K562 (cell line): ENCODE measurements around the gene CD37. TPM values are rescaled to one million over a fixed set of nuclear protein-coding genes. Genes with fewer than 3 reads are reported as not detected.

Source experiments
- ATAC-seq: fragments of 200-7000 bp; cut with Tn5 transposase; 3 replicates; pipeline ENCODE4 v1.9.1; 2020; ENCODE audit warnings: moderate library complexity
- BruUV-seq: library from RNA; stranded (reverse); fragments of 400-500 nt; replicated peaks from 2 replicates; lab custom pipeline; 2021; lab: Mats Ljungman, UMichigan
- CTCF ChIA-PET: fragments of 300-600 bp; formaldehyde crosslinking; extraction: SDS; loops from one replicate; lab custom pipeline; 2021; ENCODE audit warnings: low intra/inter-chr PET ratio; lab: Yijun Ruan, JAX
- POLR2A ChIA-PET: fragments of 300-600, 350-650 bp; sonication (Branson Sonifier 250); formaldehyde crosslinking; extraction: SDS; loops from one replicate; lab custom pipeline; 2021; ENCODE audit warnings: antibody characterized with exemption, inconsistent platforms; lab: Yijun Ruan, JAX
- DNase-seq, 4 experiments: peaks; one replicate each; pipeline versions ENCODE4 v3.0.0 to v3.0.0-alpha.2; 2011 to 2018; ENCODE audit warnings: low spot score in 3 of 4, mixed read lengths in 3 of 4; ENCODE audit errors: extremely low read depth in 1 of 4
- FAIRE-seq: peaks from 2 replicates; lab custom pipeline; 2011; peaks lifted over from hg19 to GRCh38; lab: Jason Lieb, UNC
- H2AFZ ChIP-seq: 2 replicates; pipeline ENCODE4 v1.6.0; 2011; ENCODE audit warnings: low read depth, low read length, control low read depth, inconsistent platforms
- H3K27ac ChIP-seq: fragments of 200-600 bp; 3 replicates; pipeline ENCODE4 v1.8.0; 2011; ENCODE audit warnings: low read depth, mild to moderate bottlenecking, control low read depth, inconsistent platforms, low read length, moderate library complexity, mixed read lengths; ENCODE audit errors: extremely low read depth
- H3K27me3 ChIP-seq, 2 experiments: fragments of 300-600 bp in 1 of 2; 2 replicates in 1 of 2; 3 replicates in 1 of 2; pipeline versions ENCODE4 v1.6.0 to v1.8.0; 2011; ENCODE audit warnings: inconsistent platforms in 2 of 2, low read length in 2 of 2, mild to moderate bottlenecking in 1 of 2, mixed read lengths in 1 of 2, moderate library complexity in 1 of 2; ENCODE audit not compliant: control insufficient read depth in 2 of 2, insufficient read depth in 2 of 2
- H3K36me3 ChIP-seq: fragments of 300-600 bp; 3 replicates; pipeline ENCODE4 v1.8.0; 2011; ENCODE audit warnings: mild to moderate bottlenecking, low read length, inconsistent platforms; ENCODE audit not compliant: control insufficient read depth, insufficient read depth
- H3K4me1 ChIP-seq, 2 experiments: fragments of 200-600 bp in 1 of 2; replicated peaks in 1 of 2; 2 replicates in 1 of 2; 3 replicates in 1 of 2; pipeline versions ENCODE4 v1.5.1 to v1.8.0; 2011; ENCODE audit warnings: inconsistent platforms in 2 of 2, low read length in 2 of 2, mild to moderate bottlenecking in 1 of 2, mixed read lengths in 1 of 2, moderate library complexity in 1 of 2; ENCODE audit not compliant: control insufficient read depth in 2 of 2, insufficient read depth in 2 of 2
- H3K4me2 ChIP-seq: 2 replicates; pipeline ENCODE4 v1.6.1; 2011; ENCODE audit warnings: low read length, control low read depth, inconsistent platforms, mixed read lengths; ENCODE audit not compliant: insufficient read depth
- H3K4me3 ChIP-seq: fragments of 200-600 bp; sonication (generic), shearing (Covaris generic); 2 replicates; pipeline ENCODE4 v1.5.1; 2016; ENCODE audit warnings: control low read depth, inconsistent platforms
- H3K79me2 ChIP-seq: fragments of 200-600 bp; 3 replicates; pipeline ENCODE4 v1.8.0; 2011; ENCODE audit warnings: low read length, inconsistent platforms; ENCODE audit not compliant: control insufficient read depth, insufficient read depth
- H3K9ac ChIP-seq, 2 experiments: 2 replicates each; pipeline versions ENCODE4 v1.6.0 to v1.6.1; 2011; ENCODE audit warnings: low read depth in 2 of 2, low read length in 2 of 2, control low read depth in 1 of 2, inconsistent platforms in 1 of 2, mild to moderate bottlenecking in 1 of 2, mixed read lengths in 1 of 2; ENCODE audit not compliant: insufficient read depth in 1 of 2
- H3K9me1 ChIP-seq: one replicate; pipeline ENCODE4 v1.6.0; 2011; ENCODE audit warnings: inconsistent platforms, mild to moderate bottlenecking, low read length, moderate library complexity; ENCODE audit not compliant: control insufficient read depth, insufficient read depth
- H3K9me3 ChIP-seq: replicated peaks from 2 replicates; pipeline ENCODE4 v1.5.1; 2011; ENCODE audit warnings: low read depth, low read length, inconsistent platforms; ENCODE audit not compliant: control insufficient read depth, insufficient read depth
- H4K20me1 ChIP-seq: replicated peaks from 2 replicates; pipeline ENCODE4 v1.6.1; 2011; ENCODE audit warnings: low read length, inconsistent platforms, mixed read lengths; ENCODE audit not compliant: control insufficient read depth, insufficient read depth
- MAFF ChIP-seq: IDR thresholded peaks from 2 replicates; pipeline ENCODE4 v1.6.1; 2012; ENCODE audit warnings: low read length, improper control_type of control experiment
- ZNF57 ChIP-seq: fragments of 450-650 bp; formaldehyde crosslinking; IDR thresholded peaks from 2 replicates; pipeline ENCODE4 v1.4.0; 2020; ENCODE audit warnings: mild to moderate bottlenecking, moderate library complexity
- WGBS: fragments of 100-300 bp; shearing (Covaris generic); methylation state at CpG from one replicate; pipeline ENCODE4 v1.1.6; 2016; ENCODE audit warnings: low coverage, mixed read lengths; ENCODE audit not compliant: insufficient coverage; ENCODE audit errors: missing lambda C conversion rate; 5-methylcytosine and 5-hydroxymethylcytosine counted together
- in situ Hi-C: fragments of 300-500 bp; cut with MboI; formaldehyde crosslinking; loops from 4 replicates; pipeline ENCODE4 v1.15.0; 2018; ENCODE audit warnings: inconsistent platforms, mixed read lengths
- intact Hi-C: fragments of 100-400 bp; cut with micrococcal nuclease; formaldehyde crosslinking; loops from 2 replicates; pipeline ENCODE4 v1.14.2; 2022
- polyA plus RNA-seq, 8 experiments: library from polyadenylated mRNA; depleted of rRNA in 4 of 8; stranded (reverse) in 5 of 8; unstranded in 3 of 8; fragments of >200 nt; fragmentation: Nextera tagmentation in 2 of 8; fragmentation: Illumina TruSeq in 1 of 8; extraction: Ambion mirVana in 2 of 8; extraction: Trizol in 1 of 8; gene quantifications; 2 replicates each; pipeline versions ENCODE4 v1.2.1 to v1.2.3, GENCODE V29; 2011 to 2014; ENCODE audit warnings: inconsistent platforms in 1 of 8, missing spikeins in 1 of 8
- total RNA-seq, 7 experiments: library from RNA; depleted of rRNA in 6 of 7; stranded (reverse); fragments of >200 nt in 6 of 7; fragmentation: Illumina TruSeq in 2 of 7; extraction: Trizol in 2 of 7; gene quantifications; 2 replicates each; pipeline versions ENCODE4 v1.2.1 to v1.2.3, GENCODE V29; 2011 to 2021; ENCODE audit warnings: low replicate concordance in 1 of 7

CD37 gene
- total and polyA plus RNA-seq, 9 of the 15 experiments (the other 6 are each of a cell fraction or from before 2014, with no cell fraction given), result 2.5 to 19.0 (median 7.4) TPM

DNA sequence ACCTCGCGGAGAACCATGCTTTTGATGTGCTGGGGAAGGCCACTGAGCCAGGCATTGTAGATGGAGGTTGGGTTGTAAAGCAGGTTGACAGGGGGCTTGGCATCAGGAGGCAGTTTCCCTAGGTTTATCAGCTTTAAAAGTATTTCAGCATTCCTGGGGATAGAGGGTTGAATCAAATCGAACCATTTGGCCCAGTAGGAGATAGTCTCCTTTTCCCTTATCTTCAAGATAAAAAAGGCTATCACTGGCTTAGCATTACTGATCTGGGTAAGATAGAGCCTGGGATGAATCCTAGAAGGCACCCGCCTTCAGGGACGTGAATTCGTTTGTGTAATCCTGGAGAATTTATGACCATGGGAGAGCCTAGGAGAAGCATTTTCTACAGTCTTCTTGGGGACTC is 40.8 kb upstream of the CD37 start:
- H3K27me3 ChIP-seq, result peaks cover 6 to 31% of the 10 kb centered on the region in 2 experiments
- H4K20me1 ChIP-seq, result no peaks in the 10 kb centered on the region
- BruUV-seq, result no TSS peak
- FAIRE-seq, result no peak
- 25% methylated on average over 5 of the region's 6 CpGs for WGBS
- no peak overlapping the region for H3K4me3 ChIP-seq
- H3K9me1 ChIP-seq, result no peaks in the 10 kb centered on the region
- H2AFZ ChIP-seq, result no peak overlapping the region
- no peaks in the 10 kb centered on the region for H3K4me1 ChIP-seq
- in situ Hi-C loops, result no loop called here
- POLR2A ChIA-PET, result interaction anchor here (0.6 to 1.1 kb wide), 2 partner anchors 14 to 584 kb away, joined by 3 read pairs; no protein-coding TSS in a partner anchor
- no peak overlapping the region for H3K4me2 ChIP-seq
- TF ChIP-seq MAFF, result no peak
- no peak for ATAC-seq
- no peaks in the 10 kb centered on the region for H3K79me2 ChIP-seq
- CTCF ChIA-PET, result no interaction called here
- no peak overlapping the region for H3K9ac ChIP-seq
- no peaks in the 10 kb centered on the region for H3K9me3 ChIP-seq
- DNase-seq, result no peak
- H3K27ac ChIP-seq, result no peak overlapping the region
- intact Hi-C loops, result no loop called here
- no peaks in the 10 kb centered on the region for H3K36me3 ChIP-seq

- H3K9ac ChIP-seq, result no peak overlapping the region
- no peaks in the 10 kb centered on the region for H3K4me1 ChIP-seq
- FAIRE-seq, result no peak
- no peak overlapping the region for H3K4me3 ChIP-seq
- in situ Hi-C loops, result no loop called here
- ChIA-PET POLR2A (no interaction called here), CTCF (interaction anchor here (0.6 kb wide), 1 partner anchor 67 kb away, joined by 3 read pairs; no protein-coding TSS in a partner anchor)
- no peak for ATAC-seq
- no peak for DNase-seq
- H3K27me3 ChIP-seq, result peaks cover 6 to 28% of the 10 kb centered on the region in 2 experiments
- no TSS peak for BruUV-seq
- 9% methylated on average over 6 of the region's 8 CpGs for WGBS
- no peaks in the 10 kb centered on the region for H3K36me3 ChIP-seq
- no peaks in the 10 kb centered on the region for H4K20me1 ChIP-seq
- intact Hi-C loops, result no loop called here
- H3K27ac ChIP-seq, result no peak overlapping the region
- no peak for TF ChIP-seq ZNF57 (CRISPR knock-in tag)
- H3K9me1 ChIP-seq, result no peaks in the 10 kb centered on the region
- H2AFZ ChIP-seq, result no peak overlapping the region
- no peaks in the 10 kb centered on the region for H3K79me2 ChIP-seq
- no peak overlapping the region for H3K4me2 ChIP-seq
- H3K9me3 ChIP-seq, result no peaks in the 10 kb centered on the region
Observed at GRCh38 chr19:49295208-49295880, 39.9 kb upstream of the CD37 start.
